Measurements from ENCODE around the gene C14orf39. TPM values are rescaled to one million over a fixed set of nuclear protein-coding genes. Genes with fewer than 3 reads are reported as not detected.
A peak's percentile ranks its signal among the peaks of the same experiment; 100 is the strongest.

The C14orf39 gene
- total and polyA plus RNA-seq, 2 experiments from 2014 or later = 0.37 TPM; not detected in 1

GRCh38 chr14:60509438-60510253 lies 23.8 kb upstream of the C14orf39 start:
- Histone ChIP-seq H3K79me2 (no peaks in the 10 kb centered on the region), H2AFZ (no peak overlapping the region), H3K9me3 (ENCODE audit: low read depth) (no peaks in the 10 kb centered on the region), H3K27ac (no peak overlapping the region), H3K4me3 (no peak overlapping the region), H3K4me1 (ENCODE audit: insufficient read depth) (peaks cover 5% of the 10 kb centered on the region), H3K4me2 (peak overlapping the region; percentile 76), H4K20me1 (ENCODE audit: insufficient read depth, poor library complexity, severe bottlenecking) (peaks cover 4% of the 10 kb centered on the region), H3K36me3 (replicated peaks; ENCODE audit: insufficient read depth, low read depth) (no peaks in the 10 kb centered on the region), H3K9me2 (replicated peaks; ENCODE audit: insufficient read depth) (no peaks in the 10 kb centered on the region), H3K27me3 (peaks cover 100% of the 10 kb centered on the region)
- TF ChIP-seq CTCF (IDR thresholded peaks at IDR 0.05; ENCODE audit: poor library complexity) (no peak), EZH2phosphoT487 (IDR thresholded peaks at IDR 0.05; ENCODE audit: low read depth, severe bottlenecking, unreplicated experiment) (peak; percentile 25), EZH2 (IDR thresholded peaks at IDR 0.05; ENCODE audit: borderline replicate concordance) (peak; percentile 78)
- 3% methylated on average over 58 of the region's 58 CpGs for WGBS (ENCODE audit: low lambda C conversion rate, missing lambda C conversion rate)
- DNase-seq (ENCODE audit: low spot score) = no peak

GRCh38 chr14:60508707-60509437 lies 23.0 kb upstream of the C14orf39 start, which contains the start of gene SIX6:
TSS of gene SIX6 (plus strand) at chr14:60509146. CDS start at chr14:60509399, 253 bp downstream.
- Histone ChIP-seq H3K27me3 (peaks cover 100% of the 10 kb centered on the region), H2AFZ (no peak within 1 kb of the TSS), H3K79me2 (no peaks in the 10 kb centered on the region), H3K9me2 (replicated peaks; ENCODE audit: insufficient read depth) (no peaks in the 10 kb centered on the region), H3K27ac (no peak within 1 kb of the TSS), H3K4me2 (peak within 1 kb of the TSS; percentile 76), H3K36me3 (replicated peaks; ENCODE audit: insufficient read depth, low read depth) (no peaks in the 10 kb centered on the region), H3K9me3 (ENCODE audit: low read depth) (no peaks in the 10 kb centered on the region), H4K20me1 (ENCODE audit: insufficient read depth, poor library complexity, severe bottlenecking) (peaks cover 4% of the 10 kb centered on the region), H3K4me1 (ENCODE audit: insufficient read depth) (no peaks in the 10 kb centered on the region), H3K4me3 (no peak within 1 kb of the TSS)
- 3% methylated on average over 46 of the region's 55 CpGs for WGBS (ENCODE audit: low lambda C conversion rate, missing lambda C conversion rate)
- TF ChIP-seq EZH2 (IDR thresholded peaks at IDR 0.05; ENCODE audit: borderline replicate concordance) (no peak), EZH2phosphoT487 (IDR thresholded peaks at IDR 0.05; ENCODE audit: low read depth, severe bottlenecking, unreplicated experiment) (peak; percentile 37)
- DNase-seq (ENCODE audit: low spot score) = peak; percentile 49

GRCh38 chr14:60508363-60508706 lies 22.5 kb upstream of the C14orf39 start:
- no peak overlapping the region for H2AFZ ChIP-seq
- H3K36me3 ChIP-seq (replicated peaks; ENCODE audit: insufficient read depth, low read depth) = no peaks in the 10 kb centered on the region
- H3K9me2 ChIP-seq (replicated peaks; ENCODE audit: insufficient read depth) = no peaks in the 10 kb centered on the region
- 4% methylated on average over 5 of the region's 5 CpGs for WGBS (ENCODE audit: low lambda C conversion rate, missing lambda C conversion rate)
- H3K79me2 ChIP-seq = no peaks in the 10 kb centered on the region
- H3K4me1 ChIP-seq (ENCODE audit: insufficient read depth) = no peaks in the 10 kb centered on the region
- no peak for DNase-seq (ENCODE audit: low spot score)
- TF ChIP-seq EZH2 (IDR thresholded peaks at IDR 0.05; ENCODE audit: borderline replicate concordance) (no peak), EZH2phosphoT487 (IDR thresholded peaks at IDR 0.05; ENCODE audit: low read depth, severe bottlenecking, unreplicated experiment) (no peak), CTCF (IDR thresholded peaks at IDR 0.05; ENCODE audit: poor library complexity) (no peak)
- no peak overlapping the region for H3K4me3 ChIP-seq
- H3K27ac ChIP-seq = no peak overlapping the region
- H3K27me3 ChIP-seq = peaks cover 100% of the 10 kb centered on the region
- peak overlapping the region; percentile 76 for H3K4me2 ChIP-seq
- peaks cover 4% of the 10 kb centered on the region for H4K20me1 ChIP-seq (ENCODE audit: insufficient read depth, poor library complexity, severe bottlenecking)
- H3K9me3 ChIP-seq (ENCODE audit: low read depth) = no peaks in the 10 kb centered on the region
